Measurements from ENCODE around the gene KHDC1.
"Not testable (repeated sequence)": the region's sequence is repeated elsewhere in the genome, so short reads cannot be mapped to it uniquely, and the experiment has no call there.

The KHDC1 gene, protein sequence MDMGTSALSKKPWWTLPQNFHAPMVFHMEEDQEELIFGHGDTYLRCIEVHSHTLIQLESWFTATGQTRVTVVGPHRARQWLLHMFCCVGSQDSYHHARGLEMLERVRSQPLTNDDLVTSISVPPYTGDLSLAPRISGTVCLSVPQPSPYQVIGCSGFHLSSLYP

GRCh38 chr6:73262671-73263569, at the start of gene KHDC1:
Gene KHDC1 (minus strand): TSS chr6:73263196. CDS start chr6:73242517, 20,679 bp downstream.
- DNase-seq, result peak; percentile 83

DNA sequence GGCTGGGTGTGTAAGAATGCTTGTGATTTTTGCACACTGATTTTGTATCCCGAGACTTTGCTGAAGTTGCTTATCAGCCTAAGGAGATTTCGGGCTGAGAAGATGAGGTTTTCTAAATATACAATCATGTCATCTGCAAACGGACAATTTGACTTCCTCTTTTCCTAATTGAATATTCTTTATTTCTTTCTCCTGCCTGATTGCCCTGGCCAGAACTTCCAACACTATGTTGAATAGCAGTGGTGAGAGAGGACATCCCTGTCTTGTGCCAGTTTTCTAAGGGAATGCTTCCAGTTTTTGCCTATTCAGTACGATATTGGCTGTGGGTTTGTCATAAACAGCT, 47.5 kb upstream of the KHDC1 start:
- not testable (repeated sequence) for DNase-seq

- DNase-seq, result peak; percentile 88
These were observed 46.9 kb upstream of the KHDC1 start for GRCh38 chr6:73309785-73310502.

- DNase-seq, result no peak
These were observed 46.5 kb upstream of the KHDC1 start for GRCh38 chr6:73309535-73309784.

DNA sequence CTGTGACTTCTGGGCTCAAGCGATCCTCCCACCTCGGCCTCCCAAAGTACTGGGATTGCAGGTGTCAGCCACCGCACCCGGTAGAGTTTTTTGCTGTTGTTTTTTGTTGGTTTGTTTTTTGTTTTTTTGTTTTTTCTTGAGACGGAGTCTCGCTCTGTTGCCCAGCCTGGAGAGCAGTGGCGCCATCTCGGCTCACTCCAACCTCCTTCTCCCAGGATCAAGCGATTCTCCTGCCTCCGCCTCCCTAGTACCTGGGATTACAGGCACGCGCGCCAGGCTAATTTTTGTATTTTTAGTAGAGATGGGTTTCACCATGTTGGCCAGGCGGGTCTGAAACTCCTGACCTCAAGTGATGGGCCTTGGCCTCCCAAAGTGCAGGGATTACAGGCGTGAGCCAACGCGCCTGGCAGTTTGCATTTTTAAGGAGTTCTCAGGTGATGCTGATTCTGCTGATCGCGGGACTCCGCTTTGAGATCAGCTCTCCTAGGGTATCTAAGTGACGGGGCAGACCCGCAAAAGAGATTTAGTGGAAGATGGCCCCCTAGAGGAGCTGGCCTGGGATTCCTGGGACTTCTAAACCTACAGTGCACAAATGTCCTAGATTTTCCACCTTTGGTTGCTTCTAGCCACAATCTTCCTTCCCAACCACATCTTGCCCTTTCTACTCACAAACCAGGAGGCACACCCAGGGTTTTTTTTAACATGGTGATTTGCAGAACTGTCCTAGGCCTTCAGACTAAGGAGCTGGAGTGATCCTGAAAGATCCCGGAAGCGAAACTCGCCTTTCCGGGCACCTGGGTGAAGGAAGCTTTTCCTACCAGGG, 45.9 kb upstream of the KHDC1 start:
- no peak for DNase-seq

- DNase-seq, result not testable (repeated sequence)
These were observed 40.8 kb upstream of the KHDC1 start for GRCh38 chr6:73303773-73304172.

GRCh38 chr6:73302339-73302738, 39.3 kb upstream of the KHDC1 start:
- DNase-seq, result no peak

- peak; percentile 52 for DNase-seq
These were observed 36.4 kb upstream of the KHDC1 start for GRCh38 chr6:73299151-73299971.

DNA sequence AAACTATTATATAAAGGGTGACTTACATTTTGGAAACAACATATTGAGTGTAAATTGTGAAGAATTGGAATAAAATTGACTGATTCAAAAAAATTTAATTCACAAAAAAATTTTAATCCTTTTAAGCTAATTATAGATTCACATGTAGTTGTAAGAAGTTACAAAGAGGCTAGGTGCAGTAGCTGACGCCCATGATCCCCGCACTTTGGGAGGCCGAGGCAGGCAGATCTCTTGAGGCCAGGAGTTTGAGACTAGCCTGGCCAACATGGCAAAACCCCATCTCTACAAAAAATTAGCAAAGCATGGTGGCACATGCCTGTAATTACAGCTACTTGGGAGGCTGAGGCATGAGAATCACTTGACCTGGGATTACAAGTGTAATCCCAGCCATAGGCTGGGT, 30.3 kb upstream of the KHDC1 start:
- DNase-seq, result no peak

DNA sequence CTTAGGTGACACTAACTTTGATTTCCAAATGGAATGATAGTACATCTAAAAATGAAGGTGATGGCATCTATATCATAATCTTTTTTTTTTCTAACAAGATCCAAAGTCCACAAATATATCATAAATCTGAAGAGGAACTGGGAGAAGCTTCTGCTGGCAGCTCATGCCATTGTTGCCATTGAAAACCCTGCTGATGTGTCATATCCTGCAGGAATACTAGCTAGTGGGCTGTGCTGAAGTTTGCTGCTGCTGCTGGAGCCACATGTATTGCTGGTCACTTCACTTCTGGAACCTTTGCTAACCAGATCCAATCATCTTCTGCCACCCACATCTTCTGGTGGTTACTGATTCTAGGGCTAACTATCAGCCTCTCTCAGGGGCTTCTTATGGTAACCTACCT, 27.4 kb upstream of the KHDC1 start:
- DNase-seq, result no peak

GRCh38 chr6:73286752-73287151, 23.8 kb upstream of the KHDC1 start:
- DNase-seq, result no peak

- DNase-seq, result no peak
These were observed 22.8 kb upstream of the KHDC1 start for GRCh38 chr6:73285674-73286283.

DNA sequence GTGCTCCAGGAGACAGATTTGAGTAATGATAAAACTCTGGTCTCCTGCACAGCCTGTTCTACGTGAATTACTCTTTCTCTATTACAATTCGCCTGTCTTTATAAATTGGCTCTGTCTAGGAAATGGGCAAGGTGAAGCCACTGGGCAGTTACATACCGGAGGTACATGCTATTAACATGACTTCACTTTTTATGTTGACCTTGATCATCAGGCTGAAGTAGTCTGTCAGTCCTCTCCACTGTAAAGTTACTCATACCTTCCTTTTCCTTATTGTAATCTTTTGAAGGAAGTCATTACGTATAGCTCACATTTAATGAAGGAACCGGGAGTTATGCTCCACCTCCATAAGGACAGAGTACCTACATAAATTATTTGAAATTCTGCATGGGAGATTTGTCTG, 19.9 kb upstream of the KHDC1 start:
- DNase-seq, result no peak

DNA sequence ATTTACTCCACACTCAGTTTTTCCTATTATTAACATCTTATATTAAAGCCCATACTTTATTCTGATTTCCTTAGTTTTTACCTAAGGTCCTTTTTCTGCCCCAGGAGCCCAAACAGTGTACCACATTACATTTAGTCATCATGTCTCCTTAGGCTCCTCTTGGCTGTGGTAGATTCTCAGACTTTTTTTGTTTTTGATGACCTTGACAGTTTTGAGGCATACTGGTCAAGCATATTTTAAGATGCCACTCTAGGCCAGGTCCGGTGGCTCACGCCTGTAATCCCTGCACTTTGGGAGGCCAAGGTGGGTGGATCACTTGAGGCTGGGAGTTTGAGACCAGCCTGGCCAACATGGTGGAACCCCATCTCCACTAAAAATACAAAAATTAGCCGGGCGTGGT, 18.7 kb upstream of the KHDC1 start:
- DNase-seq, result not testable (repeated sequence)

- not testable (repeated sequence) for DNase-seq
These were observed 6.3 kb upstream of the KHDC1 start for GRCh38 chr6:73269296-73269695.

DNA sequence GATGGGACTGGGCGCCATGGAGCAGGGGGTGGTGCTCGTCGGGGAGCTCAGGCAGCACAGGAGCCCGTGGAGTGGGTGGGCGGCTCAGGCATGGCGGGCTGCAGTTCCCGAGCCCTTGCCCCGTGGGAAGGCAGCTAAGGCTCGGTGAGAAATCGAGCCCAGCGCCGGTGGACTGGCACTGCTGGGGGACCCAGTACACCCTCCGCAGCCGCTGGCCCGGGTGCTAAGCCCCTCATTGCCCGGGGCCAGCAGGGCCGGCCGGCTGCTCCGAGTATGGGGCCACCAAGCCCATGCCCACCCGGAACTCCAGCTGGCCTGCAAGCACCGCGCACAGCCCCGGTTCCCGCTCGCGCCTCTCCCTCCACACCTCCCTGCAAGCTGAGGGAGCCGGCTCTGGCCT, 5.9 kb upstream of the KHDC1 start:
- not testable (repeated sequence) for DNase-seq

- DNase-seq, result no peak
These were observed 1.4 kb upstream of the KHDC1 start for GRCh38 chr6:73264446-73264845.

GRCh38 chr6:73263570-73263909, 544 bp upstream of the KHDC1 start:
- DNase-seq, result no peak

- no peak for DNase-seq
These were observed 4.3 kb downstream of the KHDC1 start for GRCh38 chr6:73258721-73259120.

DNA sequence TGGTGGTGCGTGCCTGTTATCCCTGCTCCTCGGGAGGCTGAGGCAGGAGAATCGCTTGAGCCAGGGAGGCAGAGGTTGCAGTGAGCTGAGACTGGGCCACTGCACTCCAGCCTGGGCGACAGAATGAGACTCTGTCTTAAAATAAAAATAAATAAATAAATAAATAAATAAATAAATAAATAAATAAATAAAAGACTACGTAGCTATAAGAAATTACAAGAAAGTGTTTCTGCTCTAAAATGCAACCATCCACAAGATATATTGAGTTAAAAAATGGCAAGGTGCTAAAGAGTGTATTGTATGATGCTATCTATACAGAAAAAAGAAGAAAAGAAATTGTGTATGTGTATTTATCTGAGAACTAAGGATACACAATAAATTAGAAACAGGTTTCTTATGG, 8.7 kb downstream of the KHDC1 start:
- DNase-seq, result not testable (repeated sequence)

- no peak for DNase-seq
These were observed 10.3 kb downstream of the KHDC1 start for GRCh38 chr6:73252703-73253102.

DNA sequence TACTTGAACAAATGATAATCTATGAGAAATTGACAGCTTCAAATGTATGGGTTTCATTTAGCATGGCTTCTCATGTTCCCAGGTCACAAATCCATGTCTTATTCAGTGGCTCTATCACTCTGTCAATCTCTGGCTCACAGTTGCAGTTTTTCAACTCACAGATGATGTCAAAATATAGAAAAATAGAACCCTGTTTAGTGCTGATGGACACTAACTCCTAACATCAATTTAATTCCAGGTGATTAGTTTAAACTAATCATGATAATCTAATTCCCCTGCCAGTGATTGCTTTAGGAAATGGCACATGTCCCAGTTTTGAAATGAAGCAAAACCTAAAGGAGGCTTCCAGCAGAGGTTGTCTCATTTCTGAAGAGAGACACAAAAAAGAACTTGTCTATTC, 13.0 kb downstream of the KHDC1 start:
- DNase-seq, result no peak

Data from right hindlimb (tissue), 1 donor.